Measurements from ENCODE around the gene ZFAND5.

DNA sequence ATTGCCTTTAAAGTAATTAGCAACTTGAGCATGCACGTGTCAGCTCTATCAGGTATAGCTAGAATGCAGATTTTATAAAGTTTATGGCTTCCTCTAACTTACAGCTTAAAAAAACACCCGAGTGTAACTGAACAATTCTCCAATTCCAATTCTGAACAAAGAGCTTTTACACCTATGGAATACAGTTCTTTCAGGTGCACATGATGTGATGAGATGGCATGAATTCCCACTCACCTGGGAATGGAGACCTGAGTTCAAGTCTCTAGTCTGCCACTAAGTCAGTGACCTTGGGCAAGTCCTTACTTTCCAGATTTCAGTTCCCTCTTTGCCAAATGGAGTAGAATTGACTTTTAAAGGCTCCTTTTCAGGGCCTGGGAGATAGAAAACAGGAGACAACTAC lies 1.8 kb downstream of the ZFAND5 start:
- TF ChIP-seq, protein P1, sequence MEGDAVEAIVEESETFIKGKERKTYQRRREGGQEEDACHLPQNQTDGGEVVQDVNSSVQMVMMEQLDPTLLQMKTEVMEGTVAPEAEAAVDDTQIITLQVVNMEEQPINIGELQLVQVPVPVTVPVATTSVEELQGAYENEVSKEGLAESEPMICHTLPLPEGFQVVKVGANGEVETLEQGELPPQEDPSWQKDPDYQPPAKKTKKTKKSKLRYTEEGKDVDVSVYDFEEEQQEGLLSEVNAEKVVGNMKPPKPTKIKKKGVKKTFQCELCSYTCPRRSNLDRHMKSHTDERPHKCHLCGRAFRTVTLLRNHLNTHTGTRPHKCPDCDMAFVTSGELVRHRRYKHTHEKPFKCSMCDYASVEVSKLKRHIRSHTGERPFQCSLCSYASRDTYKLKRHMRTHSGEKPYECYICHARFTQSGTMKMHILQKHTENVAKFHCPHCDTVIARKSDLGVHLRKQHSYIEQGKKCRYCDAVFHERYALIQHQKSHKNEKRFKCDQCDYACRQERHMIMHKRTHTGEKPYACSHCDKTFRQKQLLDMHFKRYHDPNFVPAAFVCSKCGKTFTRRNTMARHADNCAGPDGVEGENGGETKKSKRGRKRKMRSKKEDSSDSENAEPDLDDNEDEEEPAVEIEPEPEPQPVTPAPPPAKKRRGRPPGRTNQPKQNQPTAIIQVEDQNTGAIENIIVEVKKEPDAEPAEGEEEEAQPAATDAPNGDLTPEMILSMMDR (IDR thresholded peaks at IDR 0.05; ENCODE audit: poor library complexity, severe bottlenecking) = no peak
- no peak for TF ChIP-seq SMC3 (conservative IDR thresholded peaks at IDR 0.05; ENCODE audit: poor library complexity)
- no peak for TF ChIP-seq RAD21 (conservative IDR thresholded peaks at IDR 0.05)
- no peak for TF ChIP-seq EZH2 (IDR thresholded peaks at IDR 0.05; ENCODE audit: borderline replicate concordance, insufficient read depth, low read length, poor library complexity, severe bottlenecking)
- no peak for TF ChIP-seq POLR2AphosphoS5 (IDR thresholded peaks at IDR 0.05)
- no peak for TF ChIP-seq MXI1 (conservative IDR thresholded peaks at IDR 0.05; ENCODE audit: poor library complexity, severe bottlenecking)
- TF ChIP-seq EP300 (conservative IDR thresholded peaks at IDR 0.05; ENCODE audit: poor library complexity, severe bottlenecking) = no peak

Data from neural cell (in vitro differentiated cells).